Endometrium (tissue), 2 donors: Measurements from ENCODE around the gene USP37.
"Not testable (repeated sequence)": the region's sequence is repeated elsewhere in the genome, so short reads cannot be mapped to it uniquely, and the experiment has no call there.

Experiments
- FAIRE-seq: peaks from 2 replicates; lab custom pipeline; 2012; peaks lifted over from hg19 to GRCh38; lab: Jason Lieb, UNC
- donor health status: control.
- donor health status: control.

The USP37 gene

GRCh38 chr2:218555527-218555926, 12.6 kb downstream of the USP37 start:
- FAIRE-seq = no peak

- FAIRE-seq = not testable (repeated sequence)
Observed at GRCh38 chr2:218554225-218554624, 13.9 kb downstream of the USP37 start.

- no peak for FAIRE-seq
Observed at GRCh38 chr2:218547978-218548377, 20.2 kb downstream of the USP37 start.

- FAIRE-seq = no peak
Observed at GRCh38 chr2:218547511-218547910, 20.6 kb downstream of the USP37 start.

GRCh38 chr2:218546012-218546411, 22.1 kb downstream of the USP37 start:
- FAIRE-seq = no peak

GRCh38 chr2:218540015-218540414, 28.1 kb downstream of the USP37 start:
- FAIRE-seq = no peak

GRCh38 chr2:218536804-218537494, 31.2 kb downstream of the USP37 start:
- FAIRE-seq = no peak

- no peak for FAIRE-seq
Observed at GRCh38 chr2:218529990-218530389, 38.2 kb downstream of the USP37 start.

GRCh38 chr2:218528409-218528808, 39.7 kb downstream of the USP37 start:
- not testable (repeated sequence) for FAIRE-seq

- FAIRE-seq = no peak
Observed at GRCh38 chr2:218523651-218524050, 44.5 kb downstream of the USP37 start.

- no peak for FAIRE-seq
Observed at GRCh38 chr2:218518876-218519275, 49.3 kb downstream of the USP37 start.

GRCh38 chr2:218517434-218518206, 50.5 kb downstream of the USP37 start:
- FAIRE-seq = no peak

- FAIRE-seq = no peak
Observed at GRCh38 chr2:218516614-218517013, 51.5 kb downstream of the USP37 start.

GRCh38 chr2:218513676-218514075, 54.5 kb downstream of the USP37 start:
- FAIRE-seq = no peak

GRCh38 chr2:218508299-218508698, 59.9 kb downstream of the USP37 start:
- no peak for FAIRE-seq

GRCh38 chr2:218505754-218506371, 62.3 kb downstream of the USP37 start:
- FAIRE-seq = no peak

- no peak for FAIRE-seq
Observed at GRCh38 chr2:218501665-218502064, 66.5 kb downstream of the USP37 start.

GRCh38 chr2:218500501-218501060, 67.6 kb downstream of the USP37 start:
- FAIRE-seq = no peak

- no peak for FAIRE-seq
Observed at GRCh38 chr2:218485986-218486667, 82.0 kb downstream of the USP37 start.

- no peak for FAIRE-seq
Observed at GRCh38 chr2:218482651-218483050, 85.5 kb downstream of the USP37 start.

GRCh38 chr2:218479595-218479994, 88.6 kb downstream of the USP37 start:
- no peak for FAIRE-seq

GRCh38 chr2:218478544-218478943, 89.6 kb downstream of the USP37 start:
- no peak for FAIRE-seq
